Keratinocyte (primary cell): Measurements from ENCODE around the gene PTPRN2. TPM values are rescaled to one million over a fixed set of nuclear protein-coding genes. Genes with fewer than 3 reads are reported as not detected.

ENCODE experiments used
- DNase-seq: peaks from one replicate; pipeline ENCODE4 v3.0.0-alpha.2; 2011; ENCODE audit warnings: low read depth, missing footprints, low spot score
- FAIRE-seq: peaks from 2 replicates; lab custom pipeline; 2011; peaks lifted over from hg19 to GRCh38; lab: Jason Lieb, UNC
- H2AFZ ChIP-seq: 2 replicates; pipeline ENCODE4 v1.6.0; 2012; ENCODE audit warnings: low read length, control low read depth, inconsistent platforms; ENCODE audit not compliant: control insufficient read depth
- H3K27ac ChIP-seq: 2 replicates; pipeline ENCODE4 v1.5.1; 2011; ENCODE audit warnings: low read length; ENCODE audit not compliant: control insufficient read depth, insufficient read depth
- H3K27me3 ChIP-seq: 3 replicates; pipeline ENCODE4 v1.6.0; 2011; ENCODE audit warnings: low read length; ENCODE audit not compliant: control insufficient read depth, insufficient read depth; ENCODE audit errors: extremely low read depth
- H3K36me3 ChIP-seq, 2 experiments: 2 replicates in 1 of 2; 3 replicates in 1 of 2; pipeline ENCODE4 v1.5.1; 2011; ENCODE audit warnings: low read length in 2 of 2, mild to moderate bottlenecking in 1 of 2; ENCODE audit not compliant: control insufficient read depth in 2 of 2, insufficient read depth in 2 of 2; ENCODE audit errors: extremely low read depth in 1 of 2
- H3K4me1 ChIP-seq: 3 replicates; pipeline ENCODE4 v1.5.1; 2011; ENCODE audit warnings: low read length; ENCODE audit not compliant: control insufficient read depth, insufficient read depth; ENCODE audit errors: extremely low read depth
- H3K4me2 ChIP-seq: 3 replicates; pipeline ENCODE4 v1.6.0; 2011; ENCODE audit warnings: low read depth, low read length; ENCODE audit not compliant: control insufficient read depth, insufficient read depth; ENCODE audit errors: extremely low read depth
- H3K4me3 ChIP-seq, 3 experiments: fragments of 200-600 bp in 1 of 3; sonication (generic) in 1 of 3; 2 replicates in 2 of 3; 3 replicates in 1 of 3; pipeline ENCODE4 v1.5.1; 2011 to 2016; ENCODE audit warnings: low read length in 3 of 3, mild to moderate bottlenecking in 3 of 3, control low read depth in 2 of 3, inconsistent platforms in 1 of 3, low read depth in 1 of 3, mixed read lengths in 1 of 3, mixed run types in 1 of 3, moderate library complexity in 1 of 3; ENCODE audit not compliant: control insufficient read depth in 2 of 3, insufficient read depth in 2 of 3; ENCODE audit errors: extremely low read depth in 1 of 3
- H3K79me2 ChIP-seq: 2 replicates; pipeline ENCODE4 v1.6.0; 2012; ENCODE audit warnings: low read length; ENCODE audit not compliant: control insufficient read depth, insufficient read depth
- H3K9ac ChIP-seq: 3 replicates; pipeline ENCODE4 v1.6.0; 2011; ENCODE audit warnings: low read length; ENCODE audit not compliant: control insufficient read depth, insufficient read depth; ENCODE audit errors: extremely low read depth
- H3K9me1 ChIP-seq: 3 replicates; pipeline ENCODE4 v1.6.0; 2011; ENCODE audit warnings: low read length; ENCODE audit not compliant: control insufficient read depth, insufficient read depth; ENCODE audit errors: extremely low read depth
- H3K9me3 ChIP-seq: 2 replicates; pipeline ENCODE4 v1.5.1; 2012; ENCODE audit warnings: low read depth, low read length; ENCODE audit not compliant: control insufficient read depth
- H4K20me1 ChIP-seq: 3 replicates; pipeline ENCODE4 v1.6.0; 2011; ENCODE audit warnings: low read length; ENCODE audit not compliant: control insufficient read depth, insufficient read depth; ENCODE audit errors: extremely low read depth
- CTCF ChIP-seq, 3 experiments: IDR thresholded peaks in 1 of 3; conservative IDR thresholded peaks in 1 of 3; optimal IDR thresholded peaks in 1 of 3; 2 replicates in 2 of 3; 3 replicates in 1 of 3; pipeline versions ENCODE3 to v1.5.1; 2011; ENCODE audit warnings: low read length in 3 of 3, mild to moderate bottlenecking in 3 of 3, moderate library complexity in 2 of 3, control low read depth in 1 of 3, inconsistent platforms in 1 of 3; ENCODE audit not compliant: insufficient read depth in 2 of 3; ENCODE audit errors: extremely low read depth in 1 of 3
- EZH2 ChIP-seq: IDR thresholded peaks from one replicate; pipeline ENCODE4 v1.6.1; 2012; ENCODE audit warnings: inconsistent platforms, mild to moderate bottlenecking, low read length, moderate library complexity
- dilution Hi-C: fragments of 300-500 bp; cut with MboI; formaldehyde crosslinking; loops from one replicate; pipeline ENCODE4 v1.7.0; 2020; ENCODE audit warnings: low sequenced_read_pairs; ENCODE audit not compliant: extremely low pct_ligation_motif_present
- polyA plus RNA-seq, 5 experiments: library from polyadenylated mRNA; depleted of rRNA in 3 of 5; stranded (reverse) in 3 of 5; stranded (forward) in 1 of 5; unstranded in 1 of 5; fragments of >200 nt; gene quantifications; 1 replicate in 1 of 5; 2 replicates in 3 of 5; 3 replicates in 1 of 5; pipeline versions ENCODE4 v1.2.1 to v1.2.3, GENCODE V29; 2011 to 2012; ENCODE audit warnings: missing spikeins in 2 of 5, low read depth in 1 of 5, low replicate concordance in 1 of 5

Gene PTPRN2
- polyA plus RNA-seq, 1 donor (not counting 4 experiments of a cell fraction or from before 2014, with no cell fraction given) = not detected

DNA sequence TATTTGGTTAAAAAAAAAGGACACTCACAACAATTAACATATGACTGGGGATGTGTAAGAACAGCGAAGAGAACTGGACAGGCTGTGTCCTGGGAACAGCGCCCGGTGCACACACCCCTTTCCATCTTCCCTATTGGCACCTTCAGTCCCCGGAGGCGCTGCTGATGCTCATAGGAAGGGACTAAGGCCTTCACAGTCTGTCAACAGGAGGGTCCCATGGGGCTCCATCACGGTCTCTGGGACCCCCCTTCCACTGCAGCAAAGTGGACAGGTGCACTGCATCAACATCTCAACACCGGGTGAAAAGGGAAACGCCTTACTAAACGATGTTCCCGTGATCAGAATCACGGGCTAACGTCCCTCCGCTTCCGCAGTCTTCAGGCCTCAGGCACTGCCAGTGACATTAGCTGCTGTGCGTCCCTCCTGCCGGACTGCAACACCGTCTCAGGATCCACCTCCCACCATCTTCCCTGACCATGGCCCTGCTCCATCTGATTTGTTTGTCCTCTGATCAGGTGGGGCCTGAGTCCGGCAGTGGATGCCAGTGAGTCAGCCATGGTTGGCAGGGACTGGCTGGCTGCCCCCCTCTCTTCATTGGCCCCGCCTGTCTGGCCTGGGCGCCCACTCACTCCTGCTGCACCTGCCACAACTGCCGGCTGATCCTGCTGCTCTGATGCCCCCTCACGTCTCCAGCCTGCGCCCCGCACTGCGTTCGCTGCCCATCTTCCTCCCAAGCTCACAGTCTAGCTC, 636.1 kb downstream of the PTPRN2 start:
- Histone ChIP-seq H3K9me3 (peaks cover 6% of the 10 kb centered on the region), H3K27ac (no peak overlapping the region), H4K20me1 (no peaks in the 10 kb centered on the region), H2AFZ (no peak overlapping the region), H3K27me3 (no peaks in the 10 kb centered on the region), H3K4me3 (no peak overlapping the region), H3K9me1 (no peaks in the 10 kb centered on the region), H3K4me2 (no peak overlapping the region), H3K36me3 (no peaks in the 10 kb centered on the region), H3K4me1 (no peaks in the 10 kb centered on the region), H3K9ac (no peak overlapping the region), H3K79me2 (no peaks in the 10 kb centered on the region)
- no peak for TF ChIP-seq CTCF (optimal IDR thresholded peaks at IDR 0.05 in 1 of 3, IDR thresholded peaks at IDR 0.05 in 1 of 3, conservative IDR thresholded peaks at IDR 0.05 in 1 of 3; ENCODE audit: extremely low read depth in 1 of 3, insufficient read depth in 2 of 3, low read length in 3 of 3)
- TF ChIP-seq EZH2 = no peak
- no peak for FAIRE-seq
- DNase-seq = no peak
- dilution Hi-C loops = no loop called here

- Histone ChIP-seq H3K27ac (no peak overlapping the region), H3K27me3 (no peaks in the 10 kb centered on the region), H3K4me2 (no peak overlapping the region), H3K9me3 (peaks cover 10% of the 10 kb centered on the region), H2AFZ (no peak overlapping the region), H3K9me1 (no peaks in the 10 kb centered on the region), H3K4me3 (no peak overlapping the region), H4K20me1 (no peaks in the 10 kb centered on the region), H3K79me2 (no peaks in the 10 kb centered on the region), H3K4me1 (no peaks in the 10 kb centered on the region), H3K36me3 (no peaks in the 10 kb centered on the region), H3K9ac (no peak overlapping the region)
- dilution Hi-C loops = no loop called here
- TF ChIP-seq CTCF (optimal IDR thresholded peaks at IDR 0.05 in 1 of 3, IDR thresholded peaks at IDR 0.05 in 1 of 3, conservative IDR thresholded peaks at IDR 0.05 in 1 of 3; ENCODE audit: extremely low read depth in 1 of 3, insufficient read depth in 2 of 3, low read length in 3 of 3) (no peak), EZH2 (no peak)
- DNase-seq (no peak), FAIRE-seq (no peak)
These were observed 637.9 kb downstream of the PTPRN2 start for GRCh38 chr7:157949711-157950110.
